CD4-positive, alpha-beta memory T cell (primary cell): Measurements from ENCODE around the gene HAL. TPM values are rescaled to one million over a fixed set of nuclear protein-coding genes. Genes with fewer than 3 reads are reported as not detected.
A peak's percentile ranks its signal among the peaks of the same experiment; 100 is the strongest.

Experiments used
- CTCF ChIA-PET: fragments of 350-600 bp; sonication (Branson Sonifier 250); formaldehyde crosslinking; loops from one replicate; lab custom pipeline; 2021; ENCODE audit warnings: inconsistent platforms; ENCODE audit not compliant: partially characterized antibody; lab: Charles Lee
- POLR2A ChIA-PET: fragments of 350-600 bp; sonication (Branson Sonifier 250); formaldehyde crosslinking; loops from one replicate; lab custom pipeline; 2021; ENCODE audit not compliant: partially characterized antibody; lab: Charles Lee
- DNase-seq, 5 donors: peaks; one replicate each; pipeline versions ENCODE4 v3.0.0 to v3.0.0-alpha.2; 2020 to 2022; ENCODE audit warnings: mixed read lengths in 1 of 5
- H3K27ac ChIP-seq: one replicate; pipeline ENCODE4 v1.7.0; 2013; ENCODE audit warnings: low read depth, low read length
- H3K27me3 ChIP-seq: 2 replicates; pipeline ENCODE4 v1.7.0; 2013; ENCODE audit warnings: mild to moderate bottlenecking, low read length, moderate library complexity; ENCODE audit not compliant: insufficient read depth
- H3K36me3 ChIP-seq: 2 replicates; pipeline ENCODE4 v1.7.0; 2013; ENCODE audit warnings: mild to moderate bottlenecking, low read length, moderate library complexity; ENCODE audit not compliant: insufficient read depth
- H3K4me1 ChIP-seq: 2 replicates; pipeline ENCODE4 v1.7.0; 2013; ENCODE audit warnings: mild to moderate bottlenecking, low read length, moderate library complexity; ENCODE audit not compliant: insufficient read depth
- H3K4me3 ChIP-seq, 2 donors: one replicate each; pipeline ENCODE4 v1.7.0; 2013; ENCODE audit warnings: low read length in 2 of 2, mild to moderate bottlenecking in 1 of 2
- H3K9me3 ChIP-seq, 2 donors: one replicate each; pipeline ENCODE4 v1.7.0; 2013; ENCODE audit warnings: low read length in 2 of 2, control low read depth in 1 of 2; ENCODE audit not compliant: control insufficient read depth in 1 of 2
- H3K27ac Mint-ChIP-seq, 7 donors: one replicate each; pipeline ENCODE4 v1.8.0; 2020 to 2021; ENCODE audit warnings: mixed read lengths in 7 of 7, mild to moderate bottlenecking in 6 of 7, inconsistent platforms in 3 of 7, moderate library complexity in 3 of 7
- H3K27me3 Mint-ChIP-seq, 2 donors: one replicate each; pipeline ENCODE4 v1.8.0; 2020 to 2021; ENCODE audit warnings: mixed read lengths in 2 of 2
- H3K36me3 Mint-ChIP-seq, 2 donors: one replicate each; pipeline ENCODE4 v1.8.0; 2020 to 2021; ENCODE audit warnings: mixed read lengths in 2 of 2, inconsistent platforms in 1 of 2, mild to moderate bottlenecking in 1 of 2
- H3K4me1 Mint-ChIP-seq, 4 donors: one replicate each; pipeline ENCODE4 v1.8.0; 2020 to 2021; ENCODE audit warnings: mixed read lengths in 4 of 4, mild to moderate bottlenecking in 1 of 4
- H3K4me3 Mint-ChIP-seq, 8 donors: one replicate each; pipeline ENCODE4 v1.8.0; 2020 to 2021; ENCODE audit warnings: mixed read lengths in 8 of 8, mild to moderate bottlenecking in 7 of 8, moderate library complexity in 6 of 8, inconsistent platforms in 3 of 8
- H3K9me3 Mint-ChIP-seq, 8 donors: one replicate each; pipeline ENCODE4 v1.8.0; 2020 to 2021; ENCODE audit warnings: mixed read lengths in 8 of 8, mild to moderate bottlenecking in 5 of 8, inconsistent platforms in 3 of 8, moderate library complexity in 1 of 8
- intact Hi-C: fragments of 100-400 bp; cut with micrococcal nuclease; formaldehyde crosslinking; loops from one replicate; pipeline ENCODE4 v1.15.1; 2023
- polyA plus RNA-seq, 2 donors: library from polyadenylated mRNA; unstranded; fragments of 300-500 nt; fragmentation: Illumina TruSeq; gene quantifications; one replicate each; pipeline ENCODE4 v1.2.3, GENCODE V29; 2021
- total RNA-seq, 2 experiments: library from RNA; stranded (reverse); gene quantifications; one replicate each; pipeline ENCODE4 v1.2.3, GENCODE V29; 2021

Gene HAL
- total RNA-seq (1 to 10 TPM; 1.7 to 2.0 TPM), polyA plus RNA-seq (not detected)

GRCh38 chr12:95996034-95996658, at the start of gene HAL:
Gene HAL, minus strand, starts transcription at chr12:95996344. Its CDS starts 434 bp downstream, at chr12:95995910.
- H3K4me1 Mint-ChIP-seq: peaks cover 3 to 6% (median 5%) of the 10 kb centered on the region in 4 donors
- H3K27ac Mint-ChIP-seq: peak within 1 kb of the TSS in 2 of 7 donors; percentile 8 to 39
- H3K9me3 ChIP-seq: no peaks in the 10 kb centered on the region
- H3K4me3 ChIP-seq: no peak within 1 kb of the TSS
- H3K4me3 Mint-ChIP-seq: no peak within 1 kb of the TSS
- H3K9me3 Mint-ChIP-seq: no peaks in the 10 kb centered on the region
- H3K36me3 Mint-ChIP-seq: peaks cover 7 to 10% of the 10 kb centered on the region in 2 donors
- ChIA-PET CTCF (interaction anchor here (0.5 to 7.2 kb wide), 4 partner anchors 12 to 411 kb away, joined by 3 to 196 read pairs (median 5); partner anchors contain the start of genes AMDHD1 and CCDC38), POLR2A (no interaction called here)
- no peaks in the 10 kb centered on the region for H3K27me3 ChIP-seq
- intact Hi-C loops: loop anchor here (5.0 kb wide), 1 partner anchor 879 kb away; no protein-coding TSS in a partner anchor
- DNase-seq: no peak
- H3K4me1 ChIP-seq: no peaks in the 10 kb centered on the region
- no peaks in the 10 kb centered on the region for H3K36me3 ChIP-seq
- no peaks in the 10 kb centered on the region for H3K27me3 Mint-ChIP-seq
- H3K27ac ChIP-seq: no peak within 1 kb of the TSS

- Mint-ChIP-seq H3K9me3 (peaks cover 0 to 2% (median 0%) of the 10 kb centered on the region in 8 donors), H3K27me3 (no peaks in the 10 kb centered on the region), H3K4me3 (peak overlapping the region in 5 of 8 donors; percentile 29 to 69 (median 37)), H3K36me3 (no peaks in the 10 kb centered on the region), H3K4me1 (peaks cover 38 to 54% (median 46%) of the 10 kb centered on the region in 4 donors), H3K27ac (peak overlapping the region; percentile 69 to 90 (median 80))
- H3K4me3 ChIP-seq: no peak overlapping the region
- peak in 4 of 5 donors; percentile 26 to 56 (median 46) for DNase-seq
- ChIA-PET POLR2A (no interaction called here), CTCF (no interaction called here)
- H3K27me3 ChIP-seq: no peaks in the 10 kb centered on the region
- H3K36me3 ChIP-seq: no peaks in the 10 kb centered on the region
- H3K4me1 ChIP-seq: peaks cover 47% of the 10 kb centered on the region
- intact Hi-C loops: no loop called here
- no peak overlapping the region for H3K27ac ChIP-seq
- no peaks in the 10 kb centered on the region for H3K9me3 ChIP-seq
Observed at GRCh38 chr12:96045566-96045965, 49.4 kb upstream of the HAL start.

- H3K27me3 ChIP-seq: no peaks in the 10 kb centered on the region
- Mint-ChIP-seq H3K9me3 (no peaks in the 10 kb centered on the region), H3K36me3 (no peaks in the 10 kb centered on the region), H3K27me3 (no peaks in the 10 kb centered on the region), H3K4me3 (peak overlapping the region in 3 of 8 donors; percentile 21 to 62 (median 29)), H3K4me1 (peaks cover 39 to 55% (median 46%) of the 10 kb centered on the region in 4 donors), H3K27ac (peak overlapping the region in 6 of 7 donors; percentile 2 to 80 (median 33))
- no peak overlapping the region for H3K4me3 ChIP-seq
- CTCF ChIA-PET: no interaction called here
- H3K27ac ChIP-seq: no peak overlapping the region
- POLR2A ChIA-PET: no interaction called here
- H3K36me3 ChIP-seq: no peaks in the 10 kb centered on the region
- peaks cover 47% of the 10 kb centered on the region for H3K4me1 ChIP-seq
- no peak for DNase-seq
- no peaks in the 10 kb centered on the region for H3K9me3 ChIP-seq
- intact Hi-C loops: no loop called here
Observed at GRCh38 chr12:96044943-96045290, 48.8 kb upstream of the HAL start.

- Histone ChIP-seq H3K9me3 (no peaks in the 10 kb centered on the region), H3K4me3 (no peak overlapping the region), H3K27ac (no peak overlapping the region), H3K4me1 (peaks cover 47% of the 10 kb centered on the region), H3K27me3 (no peaks in the 10 kb centered on the region), H3K36me3 (no peaks in the 10 kb centered on the region)
- no peak for DNase-seq
- peaks cover 39 to 58% (median 45%) of the 10 kb centered on the region in 4 donors for H3K4me1 Mint-ChIP-seq
- H3K4me3 Mint-ChIP-seq: peak overlapping the region in 2 of 8 donors; percentile 21 to 47
- POLR2A ChIA-PET: no interaction called here
- no peaks in the 10 kb centered on the region for H3K27me3 Mint-ChIP-seq
- no peaks in the 10 kb centered on the region for H3K9me3 Mint-ChIP-seq
- CTCF ChIA-PET: no interaction called here
- intact Hi-C loops: no loop called here
- no peaks in the 10 kb centered on the region for H3K36me3 Mint-ChIP-seq
- H3K27ac Mint-ChIP-seq: peak overlapping the region in 6 of 7 donors; percentile 2 to 80 (median 66)
Observed at GRCh38 chr12:96044017-96044942, 48.1 kb upstream of the HAL start.

DNA sequence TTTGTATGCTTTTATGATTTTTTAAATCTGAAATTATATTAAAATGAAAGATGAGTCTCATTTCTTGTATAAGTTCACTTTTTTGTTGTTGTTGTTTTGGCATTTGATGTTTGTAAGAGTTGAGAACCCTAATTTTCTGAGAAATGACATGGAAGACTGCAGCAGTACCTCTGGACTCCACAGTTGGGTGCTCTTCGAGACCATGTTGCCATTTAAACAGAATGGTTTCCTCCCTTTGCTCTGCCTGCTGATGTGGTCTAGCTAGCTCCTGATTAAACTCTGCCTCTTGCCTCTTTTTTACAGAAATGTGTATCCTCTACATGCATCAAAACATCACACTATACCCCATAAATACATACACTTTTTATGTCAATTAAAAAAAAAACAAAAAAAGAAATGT, 45.0 kb upstream of the HAL start:
- Mint-ChIP-seq H3K36me3 (no peaks in the 10 kb centered on the region), H3K9me3 (no peaks in the 10 kb centered on the region), H3K4me1 (peaks cover 14 to 29% (median 22%) of the 10 kb centered on the region in 4 donors), H3K27ac (peak overlapping the region in 1 of 7 donors; percentile 47), H3K4me3 (no peak overlapping the region), H3K27me3 (no peaks in the 10 kb centered on the region)
- H3K36me3 ChIP-seq: no peaks in the 10 kb centered on the region
- ChIA-PET POLR2A (no interaction called here), CTCF (no interaction called here)
- no peaks in the 10 kb centered on the region for H3K9me3 ChIP-seq
- H3K4me3 ChIP-seq: no peak overlapping the region
- H3K4me1 ChIP-seq: peaks cover 24% of the 10 kb centered on the region
- DNase-seq: no peak
- H3K27me3 ChIP-seq: no peaks in the 10 kb centered on the region
- no peak overlapping the region for H3K27ac ChIP-seq
- intact Hi-C loops: no loop called here

- Histone ChIP-seq H3K27ac (no peak overlapping the region), H3K4me1 (peaks cover 20% of the 10 kb centered on the region), H3K9me3 (no peaks in the 10 kb centered on the region), H3K27me3 (no peaks in the 10 kb centered on the region), H3K4me3 (no peak overlapping the region), H3K36me3 (no peaks in the 10 kb centered on the region)
- Mint-ChIP-seq H3K4me3 (no peak overlapping the region), H3K9me3 (no peaks in the 10 kb centered on the region), H3K27me3 (no peaks in the 10 kb centered on the region), H3K4me1 (peaks cover 11 to 23% (median 18%) of the 10 kb centered on the region in 4 donors), H3K36me3 (no peaks in the 10 kb centered on the region), H3K27ac (no peak overlapping the region)
- CTCF ChIA-PET: no interaction called here
- intact Hi-C loops: no loop called here
- POLR2A ChIA-PET: interaction anchor here (0.7 kb wide), 1 partner anchor 1914 kb away, joined by 3 read pairs; no protein-coding TSS in a partner anchor
- DNase-seq: no peak
Observed at GRCh38 chr12:96040305-96041133, 44.4 kb upstream of the HAL start.
